B cell (primary cell): ENCODE data around the gene RERG. TPM values are rescaled to one million over a fixed set of nuclear protein-coding genes. Genes with fewer than 3 reads are reported as not detected.

Experiments
- ATAC-seq: fragments of 200-7000 bp; cut with Tn5 transposase; one replicate; pipeline ENCODE4 v1.10.0; 2021; ENCODE audit warnings: low read depth, mild to moderate bottlenecking, moderate number of reproducible peaks, moderate library complexity
- CTCF ChIA-PET: fragments of 350-600 bp; sonication (Branson Sonifier 250); formaldehyde crosslinking; loops from one replicate; lab custom pipeline; 2021; ENCODE audit warnings: antibody characterized with exemption, inconsistent platforms; lab: Charles Lee
- POLR2A ChIA-PET: fragments of 350-600 bp; sonication (Branson Sonifier 250); formaldehyde crosslinking; loops from one replicate; lab custom pipeline; 2021; ENCODE audit warnings: antibody characterized with exemption; lab: Charles Lee
- DNase-seq: peaks from one replicate; pipeline ENCODE4 v3.0.0; 2013
- H2AFZ ChIP-seq: 2 replicates; pipeline ENCODE4 v1.6.1; 2012; ENCODE audit warnings: mild to moderate bottlenecking, low read depth, low read length; ENCODE audit not compliant: insufficient read depth, poor library complexity, severe bottlenecking
- H3K27ac ChIP-seq, 2 donors: 1 replicate in 1 of 2; 2 replicates in 1 of 2; pipeline ENCODE4 v1.5.1; 2012 to 2013; ENCODE audit warnings: low read length in 2 of 2, mild to moderate bottlenecking in 2 of 2, moderate library complexity in 1 of 2
- H3K27me3 ChIP-seq, 4 experiments: fragments of 200-600 bp in 1 of 4; sonication (generic) in 1 of 4; replicated peaks in 1 of 4; 1 replicate in 2 of 4; 2 replicates in 2 of 4; pipeline versions ENCODE4 v1.6.1 to v1.7.0; 2013 to 2016; ENCODE audit warnings: low read length in 3 of 4, mild to moderate bottlenecking in 2 of 4, mixed read lengths in 1 of 4, moderate library complexity in 1 of 4; ENCODE audit not compliant: insufficient read depth in 4 of 4, control insufficient read depth in 3 of 4; ENCODE audit errors: control extremely low read depth in 1 of 4
- H3K36me3 ChIP-seq, 2 experiments: replicated peaks in 1 of 2; 1 replicate in 1 of 2; 2 replicates in 1 of 2; pipeline versions ENCODE4 v1.6.1 to v1.7.1; 2013; ENCODE audit warnings: low read length in 1 of 2; ENCODE audit not compliant: insufficient read depth in 2 of 2, control insufficient read depth in 1 of 2; ENCODE audit errors: control extremely low read depth in 1 of 2, extremely low read depth in 1 of 2
- H3K4me1 ChIP-seq, 2 donors: fragments of 200-600 bp in 1 of 2; sonication (generic) in 1 of 2; 1 replicate in 1 of 2; 2 replicates in 1 of 2; pipeline versions ENCODE4 v1.5.1 to v1.6.1; 2013 to 2017; ENCODE audit warnings: low read length in 2 of 2; ENCODE audit not compliant: control insufficient read depth in 2 of 2, insufficient read depth in 2 of 2
- H3K4me2 ChIP-seq: replicated peaks from 2 replicates; pipeline ENCODE3; 2012; ENCODE audit warnings: mild to moderate bottlenecking, low read depth, low read length; ENCODE audit not compliant: poor library complexity, severe bottlenecking
- H3K4me3 ChIP-seq, 5 experiments: fragments of 200-600 bp in 1 of 5; sonication (generic) in 1 of 5; 1 replicate in 3 of 5; 2 replicates in 2 of 5; pipeline versions ENCODE4 v1.5.1 to v1.7.0; 2011 to 2016; ENCODE audit warnings: low read length in 4 of 5, mild to moderate bottlenecking in 4 of 5, low read depth in 2 of 5, control low read depth in 1 of 5, moderate library complexity in 1 of 5; ENCODE audit not compliant: insufficient read depth in 1 of 5; ENCODE audit errors: control extremely low read depth in 1 of 5, extremely low read depth in 1 of 5
- H3K79me2 ChIP-seq: fragments of 200-600 bp; sonication (generic); one replicate; pipeline ENCODE4 v1.6.0; 2016; ENCODE audit warnings: low read length; ENCODE audit not compliant: control insufficient read depth, insufficient read depth
- H3K9ac ChIP-seq: fragments of 200-600 bp; sonication (generic); 2 replicates; pipeline ENCODE4 v1.6.1; 2017; ENCODE audit warnings: mild to moderate bottlenecking, low read length, moderate library complexity
- H3K9me3 ChIP-seq, 3 donors: one replicate each; pipeline versions ENCODE4 v1.6.1 to v1.7.1; 2013; ENCODE audit warnings: low read length in 2 of 3; ENCODE audit not compliant: control insufficient read depth in 2 of 3, insufficient read depth in 1 of 3; ENCODE audit errors: control extremely low read depth in 1 of 3
- H4K20me1 ChIP-seq: 2 replicates; pipeline ENCODE4 v1.6.0; 2012; ENCODE audit warnings: mild to moderate bottlenecking, low read length; ENCODE audit not compliant: insufficient read depth, control insufficient read depth, poor library complexity, severe bottlenecking
- H3K27ac Mint-ChIP-seq: one replicate; pipeline ENCODE4 v1.8.0; 2021; ENCODE audit warnings: mixed read lengths
- H3K27me3 Mint-ChIP-seq: one replicate; pipeline ENCODE4 v1.8.0; 2021; ENCODE audit warnings: mixed read lengths
- H3K4me1 Mint-ChIP-seq: one replicate; pipeline ENCODE4 v1.8.0; 2021; ENCODE audit warnings: mixed read lengths
- H3K4me3 Mint-ChIP-seq: one replicate; pipeline ENCODE4 v1.8.0; 2021; ENCODE audit warnings: mixed read lengths
- H3K9me3 Mint-ChIP-seq: one replicate; pipeline ENCODE4 v1.8.0; 2022; ENCODE audit warnings: mixed read lengths; ENCODE audit not compliant: insufficient read depth
- EZH2 ChIP-seq: IDR thresholded peaks from 2 replicates; pipeline ENCODE4 v1.6.1; 2012; ENCODE audit warnings: borderline replicate concordance, low read depth, mild to moderate bottlenecking, moderate library complexity, low read length; ENCODE audit not compliant: insufficient read depth, poor library complexity, severe bottlenecking
- WGBS: methylation state at CpG from one replicate; pipeline ENCODE4 v1.1.5; 2013; ENCODE audit warnings: missing lambda C conversion rate; ENCODE audit not compliant: insufficient coverage; 5-methylcytosine and 5-hydroxymethylcytosine counted together
- intact Hi-C: fragments of 100-400 bp; cut with micrococcal nuclease; formaldehyde crosslinking; loops from one replicate; pipeline ENCODE4 v1.10.0; 2022
- polyA plus RNA-seq: library from polyadenylated mRNA; depleted of rRNA; stranded (reverse); fragments of >200 nt; gene quantifications from 2 replicates; pipeline ENCODE4 v1.2.3, GENCODE V29; 2012
- total RNA-seq, 2 donors: library from RNA; stranded (reverse); fragments of 120-200 nt in 1 of 2; gene quantifications; 1 replicate in 1 of 2; 2 replicates in 1 of 2; pipeline versions ENCODE4 v1.2.3 to v1.2.4, GENCODE V29; 2013 to 2022
- TF ChIP-seq, protein P1 (sequence below): fragments of 200-600 bp; IDR thresholded peaks from one replicate; pipeline ENCODE4 v1.8.0; 2022; ENCODE audit warnings: antibody characterized with exemption, mild to moderate bottlenecking

RERG gene
- total and polyA plus RNA-seq, 2 donors (not counting 1 experiment from before 2014, with no cell fraction given): not detected

DNA sequence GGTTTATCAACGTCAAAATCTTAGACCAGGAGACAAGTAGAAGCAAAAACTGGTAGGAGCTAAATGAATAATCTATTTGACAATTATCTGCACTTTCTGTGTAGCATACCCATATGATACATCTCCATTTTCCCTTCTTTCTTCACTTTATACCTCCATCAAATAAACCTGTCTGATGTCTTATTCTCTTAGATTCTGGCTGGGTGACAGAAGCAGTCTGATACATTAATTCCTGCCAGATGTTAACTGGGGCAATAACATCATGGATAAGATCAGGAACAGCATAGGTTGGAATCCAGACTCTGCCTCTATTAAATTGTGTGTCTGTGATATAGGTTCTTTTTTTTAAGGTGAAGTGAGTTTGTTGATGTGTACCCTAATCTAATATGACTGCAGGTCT lies 11.7 kb upstream of the RERG start:
- Histone ChIP-seq H3K4me1 (no peaks in the 10 kb centered on the region), H3K9me3 (no peaks in the 10 kb centered on the region), H3K36me3 (no peaks in the 10 kb centered on the region), H3K79me2 (no peaks in the 10 kb centered on the region), H3K4me2 (no peak overlapping the region), H3K27ac (no peak overlapping the region), H4K20me1 (no peaks in the 10 kb centered on the region), H2AFZ (no peak overlapping the region), H3K9ac (no peak overlapping the region), H3K4me3 (no peak overlapping the region), H3K27me3 (peaks cover 0 to 6% (median 2%) of the 10 kb centered on the region in 4 experiments)
- POLR2A ChIA-PET: no interaction called here
- Mint-ChIP-seq H3K4me1 (no peaks in the 10 kb centered on the region), H3K27me3 (peaks cover 32% of the 10 kb centered on the region), H3K27ac (no peak overlapping the region), H3K9me3 (peaks cover 2% of the 10 kb centered on the region), H3K4me3 (no peak overlapping the region)
- intact Hi-C loops: no loop called here
- CTCF ChIA-PET: interaction anchor here (3.1 kb wide), 1 partner anchor 12 kb away, joined by 9 read pairs; the partner anchor contains the start of gene RERG
- no peak for TF ChIP-seq EZH2
- TF ChIP-seq, protein P1, sequence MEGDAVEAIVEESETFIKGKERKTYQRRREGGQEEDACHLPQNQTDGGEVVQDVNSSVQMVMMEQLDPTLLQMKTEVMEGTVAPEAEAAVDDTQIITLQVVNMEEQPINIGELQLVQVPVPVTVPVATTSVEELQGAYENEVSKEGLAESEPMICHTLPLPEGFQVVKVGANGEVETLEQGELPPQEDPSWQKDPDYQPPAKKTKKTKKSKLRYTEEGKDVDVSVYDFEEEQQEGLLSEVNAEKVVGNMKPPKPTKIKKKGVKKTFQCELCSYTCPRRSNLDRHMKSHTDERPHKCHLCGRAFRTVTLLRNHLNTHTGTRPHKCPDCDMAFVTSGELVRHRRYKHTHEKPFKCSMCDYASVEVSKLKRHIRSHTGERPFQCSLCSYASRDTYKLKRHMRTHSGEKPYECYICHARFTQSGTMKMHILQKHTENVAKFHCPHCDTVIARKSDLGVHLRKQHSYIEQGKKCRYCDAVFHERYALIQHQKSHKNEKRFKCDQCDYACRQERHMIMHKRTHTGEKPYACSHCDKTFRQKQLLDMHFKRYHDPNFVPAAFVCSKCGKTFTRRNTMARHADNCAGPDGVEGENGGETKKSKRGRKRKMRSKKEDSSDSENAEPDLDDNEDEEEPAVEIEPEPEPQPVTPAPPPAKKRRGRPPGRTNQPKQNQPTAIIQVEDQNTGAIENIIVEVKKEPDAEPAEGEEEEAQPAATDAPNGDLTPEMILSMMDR: no peak
- ATAC-seq (no peak), DNase-seq (no peak)
- WGBS: no CpG with 5 or more reads among the region's 1 CpG

DNA sequence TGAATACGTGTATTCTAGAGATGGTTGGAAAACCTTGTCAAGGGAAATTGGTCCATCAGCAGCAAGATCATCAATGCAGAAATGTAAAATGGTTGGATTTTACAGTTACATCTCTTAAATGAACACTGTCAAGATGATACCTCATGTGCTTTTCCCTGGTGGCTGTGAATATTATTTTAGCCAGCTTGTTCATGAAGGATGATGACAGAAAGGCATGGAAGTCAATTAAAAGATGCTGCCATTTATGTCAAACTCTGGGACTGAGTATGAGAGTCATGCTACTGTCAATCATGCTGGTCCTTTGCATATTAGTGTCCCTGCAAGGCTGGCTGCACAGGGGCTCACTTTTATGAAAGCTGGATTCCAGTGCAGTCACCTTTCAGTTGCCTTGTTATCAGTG lies 10.3 kb upstream of the RERG start:
- CTCF ChIA-PET: interaction anchor here (0.9 to 3.2 kb wide), 2 partner anchors 10 to 353 kb away, joined by 3 to 20 read pairs; partner anchors contain the start of gene RERG
- H2AFZ ChIP-seq: no peak overlapping the region
- no peaks in the 10 kb centered on the region for H3K4me1 ChIP-seq
- no peak overlapping the region for H3K4me2 ChIP-seq
- peaks cover 0 to 8% (median 3%) of the 10 kb centered on the region in 4 experiments for H3K27me3 ChIP-seq
- no peak for DNase-seq
- no peaks in the 10 kb centered on the region for H3K36me3 ChIP-seq
- POLR2A ChIA-PET: no interaction called here
- no peak for TF ChIP-seq EZH2
- TF ChIP-seq, protein P1: no peak
- no peaks in the 10 kb centered on the region for H4K20me1 ChIP-seq
- no peaks in the 10 kb centered on the region for H3K79me2 ChIP-seq
- ATAC-seq: no peak
- intact Hi-C loops: no loop called here
- no peak overlapping the region for H3K27ac Mint-ChIP-seq
- H3K9ac ChIP-seq: no peak overlapping the region
- no peaks in the 10 kb centered on the region for H3K4me1 Mint-ChIP-seq
- no peaks in the 10 kb centered on the region for H3K9me3 ChIP-seq
- WGBS: no CpG with 5 or more reads among the region's 1 CpG
- peaks cover 2% of the 10 kb centered on the region for H3K9me3 Mint-ChIP-seq
- H3K27me3 Mint-ChIP-seq: peaks cover 39% of the 10 kb centered on the region
- H3K4me3 Mint-ChIP-seq: no peak overlapping the region
- H3K27ac ChIP-seq: no peak overlapping the region
- no peak overlapping the region for H3K4me3 ChIP-seq
